K562 (cell line): ENCODE measurements around the gene ANXA4.

ENCODE experiments used
- EHMT2 ChIP-seq: fragments of 450-650 bp; IDR thresholded peaks from 2 replicates; pipeline ENCODE4 v1.6.1; 2018; ENCODE audit warnings: antibody characterized with exemption
- EWSR1 ChIP-seq: fragments of 450-650 bp; IDR thresholded peaks from 2 replicates; pipeline ENCODE4 v1.6.1; 2018; ENCODE audit warnings: borderline replicate concordance, mild to moderate bottlenecking, low read depth, moderate library complexity; ENCODE audit not compliant: partially characterized antibody
- FOSL1 ChIP-seq: fragments of 200-800 bp; sonication (Bioruptor generic); conservative IDR thresholded peaks from 2 replicates; pipeline ENCODE4 v1.6.1; 2016; ENCODE audit warnings: missing genetic modification characterization, missing compliant biosample characterization
- FOXA3 ChIP-seq, 2 experiments: fragments of 450-650 bp in 1 of 2; sonication (generic) in 1 of 2; formaldehyde crosslinking; IDR thresholded peaks in 1 of 2; conservative IDR thresholded peaks in 1 of 2; 2 replicates each; pipeline versions ENCODE4 v1.4.0 to v1.8.0; 2020 to 2022; ENCODE audit warnings: mild to moderate bottlenecking in 2 of 2, missing genetic modification reagents in 1 of 2
- POLR2A ChIP-seq: fragments of 450-650 bp; conservative IDR thresholded peaks from 2 replicates; pipeline ENCODE4 v1.6.1; 2016
- POLR2AphosphoS2 ChIP-seq: IDR thresholded peaks from 2 replicates; pipeline ENCODE4 v1.6.1; 2012; ENCODE audit warnings: low read length, improper control_type of control experiment
- SMAD2 ChIP-seq: fragments of 150-350 bp; IDR thresholded peaks from 2 replicates; pipeline ENCODE4 v1.6.1; 2014; ENCODE audit warnings: low read depth, mild to moderate bottlenecking, low read length
- TCF7L2 ChIP-seq: fragments of 150-350 bp; IDR thresholded peaks from 2 replicates; pipeline ENCODE4 v1.6.1; 2016; ENCODE audit warnings: low read depth, mild to moderate bottlenecking, low read length, moderate library complexity
- ZNF668 ChIP-seq: fragments of 250-450 bp; sonication (Bioruptor Pico); IDR thresholded peaks from 2 replicates; pipeline ENCODE4 v1.8.0; 2022; ENCODE audit warnings: mild to moderate bottlenecking, inconsistent platforms
- TF ChIP-seq, protein P1 (sequence below), 3 experiments: IDR thresholded peaks in 2 of 3; conservative IDR thresholded peaks in 1 of 3; 2 replicates each; pipeline ENCODE4 v1.5.1; 2011 to 2012; ENCODE audit warnings: low read length in 3 of 3, mild to moderate bottlenecking in 3 of 3, control low read depth in 2 of 3, improper control_type of control experiment in 1 of 3, inconsistent platforms in 1 of 3, low read depth in 1 of 3, mixed read lengths in 1 of 3, moderate library complexity in 1 of 3; ENCODE audit not compliant: insufficient read depth in 2 of 3
- TF ChIP-seq, protein P2 (sequence below), 2 experiments: fragments of 450-650 bp in 1 of 2; sonication (generic) in 1 of 2; formaldehyde crosslinking in 1 of 2; IDR thresholded peaks; 2 replicates each; pipeline versions ENCODE4 v1.7.1 to v1.9.0; 2016 to 2022; ENCODE audit warnings: inconsistent platforms in 1 of 2, mild to moderate bottlenecking in 1 of 2, missing genetic modification reagents in 1 of 2
- TF ChIP-seq, protein P3 (sequence below), 2 experiments: fragments of 450-650 bp; IDR thresholded peaks; 2 replicates each; pipeline ENCODE4 v1.6.1; 2016

DNA sequence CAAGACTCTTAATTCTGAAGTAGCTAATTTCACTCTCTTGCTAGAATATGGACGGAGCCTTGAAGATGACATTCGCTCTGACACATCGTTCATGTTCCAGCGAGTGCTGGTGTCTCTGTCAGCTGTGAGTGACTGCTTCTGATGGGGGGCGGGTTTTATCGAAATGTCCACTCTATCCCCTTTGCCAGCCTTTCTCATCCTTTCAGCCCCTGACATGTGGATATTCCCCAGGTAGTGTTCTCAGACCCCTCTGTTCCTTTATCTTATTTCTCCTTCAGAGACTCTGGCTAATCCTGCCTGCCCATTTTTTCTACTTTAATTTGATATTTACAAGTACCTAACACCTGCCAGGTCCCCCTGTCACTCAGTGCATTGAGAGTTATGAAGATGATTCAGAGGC, 68.6 kb downstream of the ANXA4 start:
- TF ChIP-seq, protein P1, sequence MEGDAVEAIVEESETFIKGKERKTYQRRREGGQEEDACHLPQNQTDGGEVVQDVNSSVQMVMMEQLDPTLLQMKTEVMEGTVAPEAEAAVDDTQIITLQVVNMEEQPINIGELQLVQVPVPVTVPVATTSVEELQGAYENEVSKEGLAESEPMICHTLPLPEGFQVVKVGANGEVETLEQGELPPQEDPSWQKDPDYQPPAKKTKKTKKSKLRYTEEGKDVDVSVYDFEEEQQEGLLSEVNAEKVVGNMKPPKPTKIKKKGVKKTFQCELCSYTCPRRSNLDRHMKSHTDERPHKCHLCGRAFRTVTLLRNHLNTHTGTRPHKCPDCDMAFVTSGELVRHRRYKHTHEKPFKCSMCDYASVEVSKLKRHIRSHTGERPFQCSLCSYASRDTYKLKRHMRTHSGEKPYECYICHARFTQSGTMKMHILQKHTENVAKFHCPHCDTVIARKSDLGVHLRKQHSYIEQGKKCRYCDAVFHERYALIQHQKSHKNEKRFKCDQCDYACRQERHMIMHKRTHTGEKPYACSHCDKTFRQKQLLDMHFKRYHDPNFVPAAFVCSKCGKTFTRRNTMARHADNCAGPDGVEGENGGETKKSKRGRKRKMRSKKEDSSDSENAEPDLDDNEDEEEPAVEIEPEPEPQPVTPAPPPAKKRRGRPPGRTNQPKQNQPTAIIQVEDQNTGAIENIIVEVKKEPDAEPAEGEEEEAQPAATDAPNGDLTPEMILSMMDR (IDR thresholded peaks at IDR 0.05 in 2 of 3, conservative IDR thresholded peaks at IDR 0.05 in 1 of 3; ENCODE audit: insufficient read depth in 2 of 3, low read depth in 1 of 3, low read length in 3 of 3) = no peak
- TF ChIP-seq EWSR1 (no peak), POLR2AphosphoS2 (no peak), EHMT2 (no peak), ZNF668 (CRISPR knock-in tag) (no peak), POLR2A (no peak), FOSL1 (no peak), FOXA3 (CRISPR knock-in tag; conservative IDR thresholded peaks at IDR 0.05 in 1 of 2, IDR thresholded peaks at IDR 0.05 in 1 of 2) (no peak), SMAD2 (no peak), TCF7L2 (no peak)
- TF ChIP-seq, protein P2, sequence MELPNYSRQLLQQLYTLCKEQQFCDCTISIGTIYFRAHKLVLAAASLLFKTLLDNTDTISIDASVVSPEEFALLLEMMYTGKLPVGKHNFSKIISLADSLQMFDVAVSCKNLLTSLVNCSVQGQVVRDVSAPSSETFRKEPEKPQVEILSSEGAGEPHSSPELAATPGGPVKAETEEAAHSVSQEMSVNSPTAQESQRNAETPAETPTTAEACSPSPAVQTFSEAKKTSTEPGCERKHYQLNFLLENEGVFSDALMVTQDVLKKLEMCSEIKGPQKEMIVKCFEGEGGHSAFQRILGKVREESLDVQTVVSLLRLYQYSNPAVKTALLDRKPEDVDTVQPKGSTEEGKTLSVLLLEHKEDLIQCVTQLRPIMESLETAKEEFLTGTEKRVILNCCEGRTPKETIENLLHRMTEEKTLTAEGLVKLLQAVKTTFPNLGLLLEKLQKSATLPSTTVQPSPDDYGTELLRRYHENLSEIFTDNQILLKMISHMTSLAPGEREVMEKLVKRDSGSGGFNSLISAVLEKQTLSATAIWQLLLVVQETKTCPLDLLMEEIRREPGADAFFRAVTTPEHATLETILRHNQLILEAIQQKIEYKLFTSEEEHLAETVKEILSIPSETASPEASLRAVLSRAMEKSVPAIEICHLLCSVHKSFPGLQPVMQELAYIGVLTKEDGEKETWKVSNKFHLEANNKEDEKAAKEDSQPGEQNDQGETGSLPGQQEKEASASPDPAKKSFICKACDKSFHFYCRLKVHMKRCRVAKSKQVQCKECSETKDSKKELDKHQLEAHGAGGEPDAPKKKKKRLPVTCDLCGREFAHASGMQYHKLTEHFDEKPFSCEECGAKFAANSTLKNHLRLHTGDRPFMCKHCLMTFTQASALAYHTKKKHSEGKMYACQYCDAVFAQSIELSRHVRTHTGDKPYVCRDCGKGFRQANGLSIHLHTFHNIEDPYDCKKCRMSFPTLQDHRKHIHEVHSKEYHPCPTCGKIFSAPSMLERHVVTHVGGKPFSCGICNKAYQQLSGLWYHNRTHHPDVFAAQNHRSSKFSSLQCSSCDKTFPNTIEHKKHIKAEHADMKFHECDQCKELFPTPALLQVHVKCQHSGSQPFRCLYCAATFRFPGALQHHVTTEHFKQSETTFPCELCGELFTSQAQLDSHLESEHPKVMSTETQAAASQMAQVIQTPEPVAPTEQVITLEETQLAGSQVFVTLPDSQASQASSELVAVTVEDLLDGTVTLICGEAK (IDR thresholded peaks at IDR 0.05) = no peak
- TF ChIP-seq, protein P2 (CRISPR knock-in tag; IDR thresholded peaks at IDR 0.05) = no peak
- TF ChIP-seq, protein P3, sequence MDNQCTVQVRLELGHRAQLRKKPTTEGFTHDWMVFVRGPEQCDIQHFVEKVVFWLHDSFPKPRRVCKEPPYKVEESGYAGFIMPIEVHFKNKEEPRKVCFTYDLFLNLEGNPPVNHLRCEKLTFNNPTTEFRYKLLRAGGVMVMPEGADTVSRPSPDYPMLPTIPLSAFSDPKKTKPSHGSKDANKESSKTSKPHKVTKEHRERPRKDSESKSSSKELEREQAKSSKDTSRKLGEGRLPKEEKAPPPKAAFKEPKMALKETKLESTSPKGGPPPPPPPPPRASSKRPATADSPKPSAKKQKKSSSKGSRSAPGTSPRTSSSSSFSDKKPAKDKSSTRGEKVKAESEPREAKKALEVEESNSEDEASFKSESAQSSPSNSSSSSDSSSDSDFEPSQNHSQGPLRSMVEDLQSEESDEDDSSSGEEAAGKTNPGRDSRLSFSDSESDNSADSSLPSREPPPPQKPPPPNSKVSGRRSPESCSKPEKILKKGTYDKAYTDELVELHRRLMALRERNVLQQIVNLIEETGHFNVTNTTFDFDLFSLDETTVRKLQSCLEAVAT (IDR thresholded peaks at IDR 0.05) = no peak
